ENCODE data around the gene THOC2. TPM values are rescaled to one million over a fixed set of nuclear protein-coding genes. Genes with fewer than 3 reads are reported as not detected.

The THOC2 gene
- total and polyA plus RNA-seq, 2 of the 8 experiments (the other 6 are each of a cell fraction or from before 2014, with no cell fraction given): 32.7 to 68.8 TPM

DNA sequence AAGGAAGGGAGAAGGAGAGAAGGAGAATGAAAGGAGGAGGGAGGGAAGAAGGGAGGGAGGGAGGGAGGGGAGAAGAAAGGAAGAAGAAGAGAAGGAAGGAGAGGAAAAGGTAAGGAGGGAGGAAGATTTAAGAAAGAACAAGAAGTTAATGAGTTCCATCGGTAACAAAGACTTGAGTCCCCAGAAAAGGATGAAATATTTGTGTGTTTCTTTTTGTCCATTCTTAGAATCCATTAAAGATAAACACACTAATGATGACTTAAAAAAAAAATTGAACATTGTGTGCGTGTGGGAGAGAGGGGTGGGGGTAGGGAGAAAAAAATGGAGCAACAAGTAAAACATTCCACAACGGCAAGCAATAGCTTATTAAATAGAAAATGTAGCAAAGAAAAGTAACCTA, 131.4 kb downstream of the THOC2 start:
- WGBS, 2 experiments (ENCODE audit: extremely low coverage in 1 of 2, insufficient coverage in 1 of 2, insufficient read length in 1 of 2, insufficient replicate concordance in 2 of 2, low coverage in 1 of 2, low lambda C conversion rate in 2 of 2, missing lambda C conversion rate in 1 of 2): 94% methylated on average over 2 of the region's 3 CpGs; no CpG with 5 or more reads in 1 of the 2 experiments
- no peak overlapping the region for H3K4me3 ChIP-seq (ENCODE audit: extremely low read depth in 1 of 4, insufficient read depth in 2 of 4, low read depth in 3 of 4, low read length in 4 of 4)
- POLR2A ChIA-PET (ENCODE audit: partially characterized antibody): no interaction called here

More for the DNA sequence above, 131.4 kb downstream of the THOC2 start:
- no peak overlapping the region for H2BK15ac ChIP-seq (ENCODE audit: low read length)
- no peaks in the 10 kb centered on the region for H3K79me2 ChIP-seq (ENCODE audit: control insufficient read depth in 1 of 2, insufficient read depth in 2 of 2, low read length in 2 of 2)
- H3K9ac ChIP-seq (replicated peaks in 1 of 4; ENCODE audit: extremely low read depth in 1 of 4, low read depth in 3 of 4, low read length in 3 of 4): no peak overlapping the region
- no peak overlapping the region for H2BK20ac ChIP-seq (ENCODE audit: low read length)
- H4K91ac ChIP-seq (replicated peaks; ENCODE audit: insufficient read length, low read length): no peak overlapping the region
- H3K27me3 ChIP-seq (replicated peaks in 1 of 4; ENCODE audit: control insufficient read depth in 3 of 4, extremely low read depth in 1 of 4, insufficient read depth in 3 of 4, low read length in 3 of 4): no peaks in the 10 kb centered on the region
- DNase-seq (ENCODE audit: low read depth in 1 of 2, low spot score in 2 of 2) (no peak), FAIRE-seq (no peak)
- no peak overlapping the region for H3K27ac ChIP-seq (ENCODE audit: low read depth, low read length)
- H4K5ac ChIP-seq (ENCODE audit: insufficient read length, low read depth, low read length): no peak overlapping the region
- no peaks in the 10 kb centered on the region for H3K79me1 ChIP-seq (ENCODE audit: low read depth, low read length)
- CTCF ChIA-PET (ENCODE audit: partially characterized antibody): no interaction called here
- peaks cover 0 to 18% (median 0%) of the 10 kb centered on the region in 4 experiments; a peak in 5 of 8 replicates for H3K36me3 ChIP-seq (ENCODE audit: control insufficient read depth in 2 of 4, insufficient read depth in 4 of 4, low read length in 3 of 4)
- no peaks in the 10 kb centered on the region for H4K20me1 ChIP-seq (replicated peaks in 1 of 2; ENCODE audit: control insufficient read depth in 1 of 2, insufficient read depth in 2 of 2, low read length in 2 of 2)
- no peak overlapping the region for H4K8ac ChIP-seq (ENCODE audit: extremely low read depth, insufficient read depth, low read length)
- H3K23ac ChIP-seq (ENCODE audit: insufficient read length): no peak overlapping the region
- H2BK5ac ChIP-seq (ENCODE audit: low read depth, low read length): no peak overlapping the region
- H3K4me2 ChIP-seq (ENCODE audit: insufficient read depth in 1 of 2, low read depth in 2 of 2, low read length in 2 of 2): no peak overlapping the region
- H3K9me3 ChIP-seq (ENCODE audit: insufficient read depth in 2 of 2, low read depth in 1 of 2, low read length in 1 of 2): no peaks in the 10 kb centered on the region
- no peaks in the 10 kb centered on the region for H3K23me2 ChIP-seq (ENCODE audit: low read depth, low read length)
- H3K14ac ChIP-seq (ENCODE audit: insufficient read length): no peak overlapping the region
- H2BK120ac ChIP-seq (replicated peaks; ENCODE audit: low read depth, low read length): no peak overlapping the region
- no peak overlapping the region for H3K4ac ChIP-seq (replicated peaks; ENCODE audit: insufficient read length, low read depth, low read length)
- H2AFZ ChIP-seq (ENCODE audit: low read length): no peak overlapping the region
- H3K18ac ChIP-seq (ENCODE audit: extremely low read depth, low read length): no peak overlapping the region
- H3K4me1 ChIP-seq (replicated peaks in 1 of 4; ENCODE audit: control insufficient read depth in 3 of 4, insufficient read depth in 4 of 4, low read length in 3 of 4): no peaks in the 10 kb centered on the region
- no peak overlapping the region for H2AK5ac ChIP-seq (ENCODE audit: low read depth, low read length)
- H3K56ac ChIP-seq (replicated peaks; ENCODE audit: insufficient read length, low read depth, low read length): no peak overlapping the region
- H2BK12ac ChIP-seq (ENCODE audit: low read depth, low read length): no peak overlapping the region
- TF ChIP-seq SP2 (IDR thresholded peaks at IDR 0.05; ENCODE audit: low read length): no peak
- no peak for TF ChIP-seq RBBP5 (IDR thresholded peaks at IDR 0.05; ENCODE audit: borderline replicate concordance, low read depth, low read length)
- TF ChIP-seq JUND (IDR thresholded peaks at IDR 0.05; ENCODE audit: low read length): no peak
- TF ChIP-seq MAFK (IDR thresholded peaks at IDR 0.05; ENCODE audit: low read depth, low read length): no peak
- TF ChIP-seq, protein P1, sequence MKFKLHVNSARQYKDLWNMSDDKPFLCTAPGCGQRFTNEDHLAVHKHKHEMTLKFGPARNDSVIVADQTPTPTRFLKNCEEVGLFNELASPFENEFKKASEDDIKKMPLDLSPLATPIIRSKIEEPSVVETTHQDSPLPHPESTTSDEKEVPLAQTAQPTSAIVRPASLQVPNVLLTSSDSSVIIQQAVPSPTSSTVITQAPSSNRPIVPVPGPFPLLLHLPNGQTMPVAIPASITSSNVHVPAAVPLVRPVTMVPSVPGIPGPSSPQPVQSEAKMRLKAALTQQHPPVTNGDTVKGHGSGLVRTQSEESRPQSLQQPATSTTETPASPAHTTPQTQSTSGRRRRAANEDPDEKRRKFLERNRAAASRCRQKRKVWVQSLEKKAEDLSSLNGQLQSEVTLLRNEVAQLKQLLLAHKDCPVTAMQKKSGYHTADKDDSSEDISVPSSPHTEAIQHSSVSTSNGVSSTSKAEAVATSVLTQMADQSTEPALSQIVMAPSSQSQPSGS (IDR thresholded peaks at IDR 0.05; ENCODE audit: low read length): no peak
- no peak for TF ChIP-seq TAF1 (IDR thresholded peaks at IDR 0.05; ENCODE audit: low read depth, low read length)
- no peak for TF ChIP-seq ASH2L (IDR thresholded peaks at IDR 0.05; ENCODE audit: low read length)
